Lower leg skin (tissue), 3 donors: ENCODE results near the gene ZBTB1.
A peak's percentile ranks its signal among the peaks of the same experiment; 100 is the strongest.

Experiments
- POLR2A ChIP-seq, 2 donors: fragments of 450-650 bp; IDR thresholded peaks; one replicate each; pipeline ENCODE4 v1.6.1; 2016 to 2017; ENCODE audit warnings: antibody characterized with exemption in 2 of 2, mild to moderate bottlenecking in 1 of 2, moderate library complexity in 1 of 2
- TF ChIP-seq, protein P1 (sequence below), 3 donors: fragments of 450-650 bp; IDR thresholded peaks; one replicate each; pipeline ENCODE4 v1.5.1; 2016; ENCODE audit warnings: antibody characterized with exemption in 3 of 3, mild to moderate bottlenecking in 3 of 3, moderate library complexity in 2 of 3

DNA sequence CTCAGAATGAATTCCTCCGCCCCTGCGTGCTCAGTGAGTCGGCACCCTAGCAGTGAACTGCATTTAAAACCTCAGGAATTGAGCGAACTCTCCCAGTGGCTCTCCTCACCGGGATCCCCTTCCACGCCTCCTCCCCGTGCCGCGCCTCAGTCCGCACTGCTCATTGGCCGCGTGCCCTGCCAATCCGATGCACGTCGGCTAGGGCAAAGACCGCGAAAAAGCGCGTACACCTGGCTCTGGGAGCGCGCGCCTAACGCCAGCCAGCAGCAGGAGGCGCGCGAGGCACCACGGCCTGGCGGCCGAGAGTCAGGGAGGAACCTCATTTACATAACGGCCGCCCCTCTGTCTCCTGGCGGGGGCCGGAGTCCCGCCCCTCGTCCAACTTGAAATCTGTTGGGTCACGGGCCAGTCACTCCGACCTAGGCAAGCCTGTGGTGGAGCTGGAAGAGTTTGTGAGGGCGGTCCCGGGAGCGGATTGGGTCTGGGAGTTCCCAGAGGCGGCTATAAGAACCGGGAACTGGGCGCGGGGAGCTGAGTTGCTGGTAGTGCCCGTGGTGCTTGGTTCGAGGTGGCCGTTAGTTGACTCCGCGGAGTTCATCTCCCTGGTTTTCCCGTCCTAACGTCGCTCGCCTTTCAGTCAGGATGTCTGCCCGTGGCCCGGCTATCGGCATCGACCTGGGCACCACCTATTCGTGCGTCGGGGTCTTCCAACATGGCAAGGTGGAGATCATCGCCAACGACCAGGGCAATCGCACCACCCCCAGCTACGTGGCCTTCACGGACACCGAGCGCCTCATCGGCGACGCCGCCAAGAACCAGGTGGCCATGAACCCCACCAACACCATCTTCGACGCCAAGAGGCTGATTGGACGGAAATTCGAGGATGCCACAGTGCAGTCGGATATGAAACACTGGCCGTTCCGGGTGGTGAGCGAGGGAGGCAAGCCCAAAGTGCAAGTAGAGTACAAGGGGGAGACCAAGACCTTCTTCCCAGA is 35.9 kb downstream of the ZBTB1 start, which contains the start of gene HSPA2:
- TF ChIP-seq, protein P1, sequence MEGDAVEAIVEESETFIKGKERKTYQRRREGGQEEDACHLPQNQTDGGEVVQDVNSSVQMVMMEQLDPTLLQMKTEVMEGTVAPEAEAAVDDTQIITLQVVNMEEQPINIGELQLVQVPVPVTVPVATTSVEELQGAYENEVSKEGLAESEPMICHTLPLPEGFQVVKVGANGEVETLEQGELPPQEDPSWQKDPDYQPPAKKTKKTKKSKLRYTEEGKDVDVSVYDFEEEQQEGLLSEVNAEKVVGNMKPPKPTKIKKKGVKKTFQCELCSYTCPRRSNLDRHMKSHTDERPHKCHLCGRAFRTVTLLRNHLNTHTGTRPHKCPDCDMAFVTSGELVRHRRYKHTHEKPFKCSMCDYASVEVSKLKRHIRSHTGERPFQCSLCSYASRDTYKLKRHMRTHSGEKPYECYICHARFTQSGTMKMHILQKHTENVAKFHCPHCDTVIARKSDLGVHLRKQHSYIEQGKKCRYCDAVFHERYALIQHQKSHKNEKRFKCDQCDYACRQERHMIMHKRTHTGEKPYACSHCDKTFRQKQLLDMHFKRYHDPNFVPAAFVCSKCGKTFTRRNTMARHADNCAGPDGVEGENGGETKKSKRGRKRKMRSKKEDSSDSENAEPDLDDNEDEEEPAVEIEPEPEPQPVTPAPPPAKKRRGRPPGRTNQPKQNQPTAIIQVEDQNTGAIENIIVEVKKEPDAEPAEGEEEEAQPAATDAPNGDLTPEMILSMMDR (IDR thresholded peaks at IDR 0.05): peak in 1 of 3 donors; percentile 58
- peak in 1 of 2 donors; percentile 90 for TF ChIP-seq POLR2A (IDR thresholded peaks at IDR 0.05)
